NT2/D1 (cell line): ENCODE data around the gene BDNF.

Experiments
- SUZ12 ChIP-seq: IDR thresholded peaks from 2 replicates; pipeline ENCODE4 v1.6.1; 2011; ENCODE audit not compliant: insufficient read length, insufficient read depth; ENCODE audit errors: extremely low read depth
- YY1 ChIP-seq: IDR thresholded peaks from 2 replicates; pipeline ENCODE4 v1.6.1; 2011; ENCODE audit not compliant: insufficient read length, insufficient read depth
- ZNF274 ChIP-seq: IDR thresholded peaks from 2 replicates; pipeline ENCODE4 v1.6.1; 2011; ENCODE audit warnings: mild to moderate bottlenecking, low read depth, low read length

DNA sequence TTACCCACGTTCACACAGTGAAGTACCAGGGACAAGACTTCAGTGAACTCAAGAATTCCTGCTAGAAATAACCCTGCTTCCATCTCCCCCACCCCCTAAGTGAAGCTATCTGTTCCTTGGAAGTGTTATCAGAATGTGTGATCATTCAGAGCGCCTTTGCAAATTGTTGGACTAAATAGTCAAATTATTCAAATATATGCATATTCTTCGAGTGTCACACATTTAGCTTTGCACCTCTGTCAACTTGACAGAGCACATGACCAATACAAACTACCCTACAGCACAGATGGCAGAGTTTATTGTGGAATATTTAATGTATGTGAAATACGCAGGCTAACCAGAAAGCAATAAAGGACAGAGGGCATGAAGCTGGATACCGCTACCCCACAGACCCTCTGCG lies 2.6 kb upstream of the BDNF start:
- TF ChIP-seq ZNF274: no peak
- TF ChIP-seq YY1: no peak
- no peak for TF ChIP-seq SUZ12
